Vagina (tissue), 2 donors: Measurements from ENCODE around the gene NXPH4. TPM values are rescaled to one million over a fixed set of nuclear protein-coding genes. Genes with fewer than 3 reads are reported as not detected.

Source experiments
- DNase-seq, 2 donors: peaks; one replicate each; pipeline ENCODE4 v3.0.0-alpha.2; 2017; ENCODE audit errors: extremely low spot score in 2 of 2
- H3K27ac ChIP-seq: fragments of 200-600 bp; sonication (generic); one replicate; pipeline ENCODE4 v1.5.1; 2019
- H3K27me3 ChIP-seq: fragments of 200-600 bp; sonication (generic); one replicate; pipeline ENCODE4 v1.5.1; 2019
- H3K36me3 ChIP-seq, 2 donors: fragments of 200-600 bp; sonication (generic); one replicate each; pipeline ENCODE4 v1.5.1; 2017 to 2019
- H3K4me1 ChIP-seq: fragments of 200-600 bp; sonication (generic); one replicate; pipeline ENCODE4 v1.5.1; 2019
- H3K4me3 ChIP-seq, 2 donors: fragments of 200-600 bp; sonication (generic); 1 replicate in 1 of 2; 2 replicates in 1 of 2; pipeline ENCODE4 v1.5.1; 2016 to 2019
- H3K9me3 ChIP-seq: fragments of 200-600 bp; sonication (generic); one replicate; pipeline ENCODE4 v1.5.1; 2019
- POLR2A ChIP-seq, 2 donors: fragments of 450-650 bp; IDR thresholded peaks; one replicate each; pipeline ENCODE4 v1.6.1; 2017; ENCODE audit warnings: antibody characterized with exemption in 2 of 2, mild to moderate bottlenecking in 2 of 2, moderate library complexity in 2 of 2
- POLR2AphosphoS5 ChIP-seq, 2 donors: sonication (generic); formaldehyde crosslinking; IDR thresholded peaks; one replicate each; pipeline ENCODE4 v1.9.0; 2017; ENCODE audit warnings: antibody characterized with exemption in 2 of 2, mild to moderate bottlenecking in 2 of 2, low read depth in 1 of 2; ENCODE audit not compliant: insufficient read depth in 1 of 2
- intact Hi-C: fragments of 100-400 bp; cut with DNase I; formaldehyde crosslinking; loops from one replicate; pipeline ENCODE4 v1.15.1; 2023
- total RNA-seq: library from RNA; depleted of rRNA; stranded (reverse); fragments of >200 nt; gene quantifications from one replicate; pipeline ENCODE4 v1.2.3, GENCODE V29; 2016
- TF ChIP-seq, protein P1 (sequence below), 3 experiments: fragments of 450-650 bp in 2 of 3; fragments of 200-600 bp in 1 of 3; sonication (generic) in 1 of 3; IDR thresholded peaks; one replicate each; pipeline ENCODE4 v1.5.1; 2017 to 2019; ENCODE audit warnings: antibody characterized with exemption in 3 of 3, mild to moderate bottlenecking in 2 of 3, moderate library complexity in 2 of 3

Gene NXPH4
- total RNA-seq, 1 donor from 2014 or later: 3.2 TPM

DNA sequence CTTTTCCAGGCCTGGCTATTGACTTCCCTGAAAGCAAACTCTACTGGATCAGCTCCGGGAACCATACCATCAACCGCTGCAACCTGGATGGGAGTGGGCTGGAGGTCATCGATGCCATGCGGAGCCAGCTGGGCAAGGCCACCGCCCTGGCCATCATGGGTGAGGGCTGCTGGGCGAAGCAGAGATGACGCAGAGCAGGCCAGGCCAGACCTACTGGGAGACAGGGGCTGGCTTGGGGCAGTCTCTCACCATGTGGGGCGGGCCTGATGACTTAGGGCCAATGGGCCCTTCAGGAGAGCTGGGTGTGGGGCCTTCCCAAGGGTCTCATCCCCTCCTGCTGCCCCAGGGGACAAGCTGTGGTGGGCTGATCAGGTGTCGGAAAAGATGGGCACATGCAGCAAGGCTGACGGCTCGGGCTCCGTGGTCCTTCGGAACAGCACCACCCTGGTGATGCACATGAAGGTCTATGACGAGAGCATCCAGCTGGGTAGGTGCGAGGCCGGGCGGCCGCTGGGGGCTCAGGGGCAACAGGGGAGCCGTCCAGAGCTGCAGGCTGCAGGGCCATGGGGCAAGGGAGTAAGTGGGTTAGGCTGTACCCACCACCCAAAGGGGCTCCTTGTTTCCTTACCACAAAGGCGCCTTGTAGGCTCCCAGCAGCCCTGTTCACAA is 36.1 kb upstream of the NXPH4 start:
- TF ChIP-seq POLR2AphosphoS5 (IDR thresholded peaks at IDR 0.05; ENCODE audit: insufficient read depth in 1 of 2, low read depth in 1 of 2): no peak
- TF ChIP-seq, protein P1, sequence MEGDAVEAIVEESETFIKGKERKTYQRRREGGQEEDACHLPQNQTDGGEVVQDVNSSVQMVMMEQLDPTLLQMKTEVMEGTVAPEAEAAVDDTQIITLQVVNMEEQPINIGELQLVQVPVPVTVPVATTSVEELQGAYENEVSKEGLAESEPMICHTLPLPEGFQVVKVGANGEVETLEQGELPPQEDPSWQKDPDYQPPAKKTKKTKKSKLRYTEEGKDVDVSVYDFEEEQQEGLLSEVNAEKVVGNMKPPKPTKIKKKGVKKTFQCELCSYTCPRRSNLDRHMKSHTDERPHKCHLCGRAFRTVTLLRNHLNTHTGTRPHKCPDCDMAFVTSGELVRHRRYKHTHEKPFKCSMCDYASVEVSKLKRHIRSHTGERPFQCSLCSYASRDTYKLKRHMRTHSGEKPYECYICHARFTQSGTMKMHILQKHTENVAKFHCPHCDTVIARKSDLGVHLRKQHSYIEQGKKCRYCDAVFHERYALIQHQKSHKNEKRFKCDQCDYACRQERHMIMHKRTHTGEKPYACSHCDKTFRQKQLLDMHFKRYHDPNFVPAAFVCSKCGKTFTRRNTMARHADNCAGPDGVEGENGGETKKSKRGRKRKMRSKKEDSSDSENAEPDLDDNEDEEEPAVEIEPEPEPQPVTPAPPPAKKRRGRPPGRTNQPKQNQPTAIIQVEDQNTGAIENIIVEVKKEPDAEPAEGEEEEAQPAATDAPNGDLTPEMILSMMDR (IDR thresholded peaks at IDR 0.05): no peak
- TF ChIP-seq POLR2A (IDR thresholded peaks at IDR 0.05): no peak
- Histone ChIP-seq H3K4me1 (peaks cover 47% of the 10 kb centered on the region), H3K9me3 (no peaks in the 10 kb centered on the region), H3K4me3 (no peak overlapping the region), H3K27me3 (no peaks in the 10 kb centered on the region), H3K27ac (peak overlapping the region; percentile 27), H3K36me3 (peaks cover 0 to 70% of the 10 kb centered on the region in 2 donors)
- intact Hi-C loops: no loop called here
- no peak for DNase-seq

DNA sequence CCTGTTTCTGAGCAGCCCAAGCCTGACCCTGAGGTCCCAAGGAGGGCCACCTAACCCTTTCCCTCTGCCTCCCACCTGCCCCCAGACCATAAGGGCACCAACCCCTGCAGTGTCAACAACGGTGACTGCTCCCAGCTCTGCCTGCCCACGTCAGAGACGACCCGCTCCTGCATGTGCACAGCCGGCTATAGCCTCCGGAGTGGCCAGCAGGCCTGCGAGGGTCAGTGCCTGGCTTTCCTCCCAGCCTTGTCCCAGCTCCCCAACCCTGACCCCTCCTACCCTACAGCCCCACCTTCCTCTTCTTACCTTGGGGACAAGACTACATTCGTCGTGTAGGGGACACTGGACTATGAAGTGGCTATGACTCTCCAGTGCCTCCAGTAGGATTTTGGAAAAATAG is 35.5 kb upstream of the NXPH4 start:
- peak overlapping the region; percentile 27 for H3K27ac ChIP-seq
- no peak for DNase-seq
- peaks cover 41% of the 10 kb centered on the region for H3K4me1 ChIP-seq
- no peaks in the 10 kb centered on the region for H3K9me3 ChIP-seq
- no peak overlapping the region for H3K4me3 ChIP-seq
- TF ChIP-seq, protein P1 (IDR thresholded peaks at IDR 0.05): no peak
- no peak for TF ChIP-seq POLR2A (IDR thresholded peaks at IDR 0.05)
- no peak for TF ChIP-seq POLR2AphosphoS5 (IDR thresholded peaks at IDR 0.05; ENCODE audit: insufficient read depth in 1 of 2, low read depth in 1 of 2)
- intact Hi-C loops: no loop called here
- H3K27me3 ChIP-seq: no peaks in the 10 kb centered on the region
- H3K36me3 ChIP-seq: peaks cover 0 to 77% of the 10 kb centered on the region in 2 donors

DNA sequence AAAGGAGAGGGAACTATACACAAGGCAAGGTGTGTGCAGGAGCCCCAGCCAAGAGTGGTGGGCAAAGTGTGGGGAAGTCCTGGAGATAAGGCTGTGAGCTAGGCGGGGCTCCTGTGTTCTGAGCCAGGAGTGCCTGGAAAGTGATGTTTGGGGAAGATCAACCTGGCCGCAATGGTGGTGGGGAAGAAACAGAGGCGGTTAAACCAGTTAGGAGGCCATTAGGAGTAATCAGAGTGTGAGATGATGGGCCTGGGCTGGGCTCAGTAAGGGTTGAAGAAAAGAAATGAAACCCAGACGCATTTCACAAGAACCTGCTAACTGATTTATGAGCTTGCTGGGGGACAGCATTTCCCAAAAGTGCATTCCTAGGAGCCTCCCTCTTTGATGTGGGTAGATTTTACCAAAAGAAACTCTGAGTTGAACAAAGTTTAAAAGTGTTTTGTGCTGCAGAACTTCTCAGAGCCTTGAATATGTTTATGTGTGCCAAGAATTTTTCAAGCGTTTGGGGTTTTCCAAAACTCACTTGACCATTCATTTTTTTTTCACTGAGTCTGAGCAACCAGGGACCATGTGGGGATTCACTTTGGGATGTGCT is 34.9 kb upstream of the NXPH4 start:
- DNase-seq: no peak
- Histone ChIP-seq H3K27ac (peak overlapping the region; percentile 27), H3K4me3 (no peak overlapping the region), H3K4me1 (peaks cover 35% of the 10 kb centered on the region), H3K36me3 (peaks cover 0 to 82% of the 10 kb centered on the region in 2 donors), H3K9me3 (no peaks in the 10 kb centered on the region), H3K27me3 (no peaks in the 10 kb centered on the region)
- TF ChIP-seq, protein P1 (IDR thresholded peaks at IDR 0.05): no peak
- TF ChIP-seq POLR2AphosphoS5 (IDR thresholded peaks at IDR 0.05; ENCODE audit: insufficient read depth in 1 of 2, low read depth in 1 of 2): no peak
- no peak for TF ChIP-seq POLR2A (IDR thresholded peaks at IDR 0.05)
- intact Hi-C loops: loop anchor here (2.0 kb wide), 1 partner anchor 57 kb away; no protein-coding TSS in a partner anchor

DNA sequence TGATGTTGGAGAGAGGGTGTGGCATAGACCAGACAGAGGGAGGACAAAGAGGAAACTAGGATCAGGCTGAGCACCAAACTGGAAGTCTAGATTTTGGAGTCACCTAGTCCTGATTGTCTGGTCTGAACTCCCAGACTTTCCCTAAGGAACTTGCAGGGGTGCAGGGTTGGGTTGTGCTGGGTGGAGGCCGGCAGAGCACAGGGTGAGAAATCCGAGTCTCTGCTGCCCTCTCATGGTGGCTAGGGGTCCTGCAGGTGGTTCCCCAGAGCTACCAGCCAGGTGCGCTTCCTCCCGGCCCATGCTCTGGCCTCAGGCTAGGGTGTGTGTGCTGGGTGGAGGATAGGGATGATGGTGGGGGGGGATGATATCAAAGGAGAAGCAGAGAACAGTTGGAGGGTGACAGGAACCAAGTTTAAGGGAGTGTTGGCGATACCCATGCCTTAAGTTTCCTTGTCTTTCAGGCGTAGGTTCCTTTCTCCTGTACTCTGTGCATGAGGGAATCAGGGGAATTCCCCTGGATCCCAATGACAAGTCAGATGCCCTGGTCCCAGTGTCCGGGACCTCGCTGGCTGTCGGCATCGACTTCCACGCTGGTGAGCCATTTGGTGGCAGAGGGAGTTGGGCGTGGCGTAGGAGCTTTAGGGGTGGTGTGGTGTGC is 33.5 kb upstream of the NXPH4 start:
- TF ChIP-seq POLR2AphosphoS5 (IDR thresholded peaks at IDR 0.05; ENCODE audit: insufficient read depth in 1 of 2, low read depth in 1 of 2) (peak; percentile 38 to 69), POLR2A (IDR thresholded peaks at IDR 0.05) (no peak)
- TF ChIP-seq, protein P1 (IDR thresholded peaks at IDR 0.05): peak; percentile 73 to 95 (median 93)
- peaks cover 0 to 82% of the 10 kb centered on the region in 2 donors for H3K36me3 ChIP-seq
- intact Hi-C loops: loop anchor here (2.0 kb wide), 1 partner anchor 58 kb away; no protein-coding TSS in a partner anchor

More for the DNA sequence above, 33.5 kb upstream of the NXPH4 start:
- Histone ChIP-seq H3K4me1 (peaks cover 30% of the 10 kb centered on the region), H3K27me3 (no peaks in the 10 kb centered on the region), H3K9me3 (no peaks in the 10 kb centered on the region), H3K27ac (peak overlapping the region; percentile 27), H3K4me3 (no peak overlapping the region)
- no peak for DNase-seq
